Measurements from ENCODE around the gene FARP1.

The FARP1 gene

GRCh38 chr13:98134901-98135300, 8.0 kb upstream of the FARP1 start:
- DNase-seq: no peak

- no peak for DNase-seq
These were observed 1.8 kb upstream of the FARP1 start for GRCh38 chr13:98141091-98141490.

DNA sequence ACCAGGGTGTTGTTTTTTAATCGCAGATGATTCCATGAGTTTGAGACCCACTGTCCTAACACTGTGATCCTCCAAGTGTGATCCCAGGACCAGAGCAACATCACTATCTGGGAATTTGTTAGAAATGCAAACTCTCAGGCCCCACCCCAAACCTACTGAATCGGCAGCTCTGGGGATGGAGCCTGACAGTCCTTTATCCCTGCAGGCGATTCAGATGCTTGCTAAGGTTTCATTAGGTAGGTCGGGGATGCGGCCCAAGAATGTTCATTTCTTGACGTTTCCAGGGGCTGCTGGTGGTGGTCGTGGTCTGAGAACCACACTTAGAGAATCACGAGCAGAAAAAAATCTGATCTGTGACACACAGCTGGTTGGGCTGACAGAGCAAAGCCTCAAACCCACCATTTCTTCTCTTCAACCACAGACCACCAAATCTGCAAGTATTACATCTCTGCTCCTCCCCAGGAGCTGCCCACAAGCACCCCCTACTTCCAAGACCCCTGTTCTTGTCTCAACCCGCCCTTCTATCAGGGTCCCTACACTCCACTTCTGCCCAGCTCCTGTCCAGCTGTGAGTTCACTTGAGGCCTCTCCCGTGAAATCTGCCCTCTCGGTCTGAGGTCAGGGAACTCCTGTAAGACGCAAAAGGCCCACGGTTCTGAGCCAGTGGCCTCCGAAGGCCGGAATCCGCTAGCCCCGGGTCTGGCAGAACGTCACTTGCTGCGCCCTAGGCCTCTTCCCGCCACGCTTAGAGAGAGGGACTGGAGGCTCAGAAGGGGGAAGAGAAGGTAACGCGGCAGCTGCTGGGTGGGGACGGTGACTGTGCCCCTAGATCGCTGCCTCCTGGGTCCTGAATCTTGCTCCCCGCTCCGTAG, 1.1 kb upstream of the FARP1 start:
- DNase-seq: no peak

DNA sequence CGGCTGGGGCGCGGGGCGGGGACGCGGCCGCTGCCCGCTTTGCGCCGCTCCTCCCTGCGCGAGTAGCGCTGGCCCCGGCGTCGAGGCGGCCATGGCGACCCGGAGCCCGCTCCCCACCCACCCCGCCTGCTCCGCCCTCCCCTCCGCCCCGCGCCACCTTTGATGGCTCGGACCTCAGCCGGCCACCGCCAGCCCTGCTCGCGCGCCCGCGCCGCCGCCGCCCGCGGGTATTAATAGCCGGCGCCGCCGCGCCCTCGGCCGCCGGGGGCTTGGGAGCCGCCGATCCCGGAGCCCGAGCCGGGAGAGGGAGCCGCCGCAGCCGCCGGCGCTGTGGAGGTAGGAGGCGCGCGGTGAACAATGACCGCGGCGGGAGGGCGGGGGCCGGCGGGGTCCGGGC, 261 bp downstream of the FARP1 start:
- no peak for DNase-seq

DNA sequence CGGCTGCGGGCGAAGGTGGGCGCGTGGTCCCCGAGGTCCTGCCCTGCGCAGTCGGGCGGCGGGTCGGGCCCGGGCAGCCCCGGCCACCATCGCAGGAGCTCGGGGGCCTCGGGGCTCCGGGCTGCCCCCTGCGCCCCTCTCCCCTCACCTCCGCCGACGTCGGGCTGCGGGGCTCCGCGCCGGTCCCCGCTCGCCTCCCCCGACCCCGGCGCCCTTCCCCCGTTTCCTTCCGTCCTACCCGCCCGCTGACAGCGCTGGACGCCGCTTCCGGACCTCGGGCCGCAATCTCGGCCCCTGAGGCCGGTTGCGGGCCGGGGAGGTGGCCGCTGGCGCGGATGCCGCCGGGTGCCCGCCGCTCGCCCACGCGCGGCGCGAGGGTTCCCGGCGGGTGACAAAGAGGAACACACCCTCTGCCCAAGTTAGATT, 720 bp downstream of the FARP1 start:
- DNase-seq: no peak

DNA sequence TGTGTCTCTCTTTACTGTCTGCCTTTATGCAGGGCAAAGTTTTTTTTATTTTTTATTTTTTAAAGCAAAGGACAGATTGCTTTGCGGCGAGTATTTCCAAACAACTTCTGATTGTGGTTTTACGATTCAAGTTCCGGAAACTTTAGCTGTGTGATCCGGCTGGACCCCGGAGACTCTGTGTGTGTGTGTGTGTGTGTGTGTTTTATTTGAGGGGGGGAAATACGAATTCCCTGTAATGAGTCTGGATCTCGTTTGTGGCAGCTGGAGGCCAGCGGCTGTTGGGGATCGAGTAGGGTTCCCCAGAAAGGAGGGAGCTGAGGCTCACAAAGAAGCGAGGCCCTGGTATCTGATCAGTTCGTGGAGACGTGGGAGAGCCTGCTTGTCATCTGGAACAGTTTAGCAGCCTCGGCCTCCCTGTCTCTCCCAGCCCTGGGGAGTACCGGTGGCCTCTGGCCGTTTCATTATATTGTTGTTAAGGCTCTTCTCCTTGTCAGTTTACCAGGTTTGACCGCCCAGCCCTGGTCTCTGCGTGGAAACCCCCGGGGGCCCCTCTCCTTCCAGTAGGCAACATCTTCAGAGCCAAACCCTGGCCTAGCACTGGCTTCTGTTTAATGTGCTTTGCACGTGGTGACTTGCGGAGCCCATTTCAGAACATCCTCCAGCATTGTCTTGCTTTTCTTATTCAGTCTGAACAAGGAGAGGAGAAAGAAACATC, 1.3 kb downstream of the FARP1 start:
- DNase-seq: no peak

- no peak for DNase-seq
These were observed 2.0 kb downstream of the FARP1 start for GRCh38 chr13:98144801-98145350.

DNA sequence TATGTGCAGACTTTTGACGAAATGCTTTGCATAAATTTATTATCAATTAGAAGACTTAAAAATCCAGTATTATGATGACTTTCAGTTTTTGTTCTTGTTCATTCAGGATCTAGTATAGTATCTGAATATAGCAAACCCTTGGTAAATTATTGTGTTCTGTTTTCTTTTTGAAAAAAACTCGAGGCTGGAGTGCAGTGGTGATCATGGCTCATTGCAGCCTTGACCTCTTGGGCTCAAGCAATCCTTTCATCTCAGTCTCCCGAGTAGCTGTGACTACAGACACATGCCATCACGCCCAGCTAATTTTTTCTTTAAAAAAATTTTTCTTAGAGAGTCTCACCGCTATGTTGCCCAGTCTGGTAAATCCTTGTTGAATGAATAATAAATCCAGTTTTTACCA, 4.6 kb downstream of the FARP1 start:
- no peak for DNase-seq

- no peak for DNase-seq
These were observed 8.1 kb downstream of the FARP1 start for GRCh38 chr13:98150832-98151479.

GRCh38 chr13:98155475-98156109, 12.7 kb downstream of the FARP1 start:
- DNase-seq: no peak

DNA sequence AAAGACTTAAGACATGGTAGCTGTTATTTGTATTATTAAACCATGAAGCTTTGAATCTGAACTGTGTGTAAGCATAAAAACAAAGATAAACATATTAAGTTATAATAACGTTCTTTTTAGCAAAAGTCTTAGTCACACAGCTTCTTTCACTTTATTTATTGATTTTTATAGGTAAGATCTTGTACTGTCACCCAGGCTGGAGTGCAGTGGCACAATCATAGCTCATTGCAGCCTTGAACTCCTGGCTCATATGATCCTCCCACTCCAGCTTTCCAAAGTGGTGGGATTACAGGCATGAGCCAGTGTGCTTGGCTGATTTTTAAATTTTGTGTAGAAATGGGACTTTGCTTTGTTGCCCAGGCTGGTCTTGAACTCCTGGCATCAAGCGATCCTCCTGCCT, 13.4 kb downstream of the FARP1 start:
- no peak for DNase-seq

DNA sequence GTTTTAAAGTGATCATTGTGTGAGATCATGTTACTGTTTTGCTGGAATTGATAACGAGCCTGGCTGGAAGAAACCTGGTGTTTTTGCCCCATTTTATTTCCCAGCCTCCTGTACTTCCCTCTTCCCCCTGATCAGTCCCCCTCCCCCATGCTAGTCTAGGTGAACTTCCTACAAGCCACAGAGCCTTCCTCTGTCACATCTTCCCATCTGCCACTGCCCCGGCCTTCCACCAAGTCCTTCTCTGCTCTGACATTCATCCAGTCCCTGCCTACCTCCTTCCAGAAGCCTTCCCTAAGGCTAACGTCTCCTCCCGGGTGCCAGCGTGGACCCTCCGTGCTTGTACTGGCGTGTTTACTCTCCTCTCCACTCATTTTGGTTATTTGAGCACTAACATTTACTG, 14.3 kb downstream of the FARP1 start:
- no peak for DNase-seq

DNA sequence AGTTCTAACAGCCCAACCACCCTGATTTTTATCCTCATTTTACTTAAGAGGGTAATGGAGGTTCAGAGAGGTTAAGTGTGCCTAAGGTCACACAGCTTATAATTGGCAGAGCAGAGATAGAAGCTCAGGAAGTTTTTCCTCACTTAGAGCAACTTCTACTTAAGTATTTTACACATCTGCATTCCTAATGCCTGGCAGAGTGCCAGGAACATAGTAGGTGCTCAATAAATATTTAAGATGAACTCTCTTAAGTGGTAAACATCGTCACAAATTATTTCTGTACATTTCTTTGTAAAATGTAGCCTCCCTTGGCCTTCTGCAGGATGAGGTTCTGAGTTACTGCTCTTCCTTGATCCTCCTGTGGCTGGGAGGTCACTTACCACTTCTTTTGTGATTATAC, 14.7 kb downstream of the FARP1 start:
- DNase-seq: no peak

GRCh38 chr13:98158172-98158899, 15.4 kb downstream of the FARP1 start:
- no peak for DNase-seq

GRCh38 chr13:98162935-98163334, 20.0 kb downstream of the FARP1 start:
- no peak for DNase-seq

- no peak for DNase-seq
These were observed 26.4 kb downstream of the FARP1 start for GRCh38 chr13:98169331-98169730.

GRCh38 chr13:98171900-98172589, 29.2 kb downstream of the FARP1 start:
- no peak for DNase-seq

DNA sequence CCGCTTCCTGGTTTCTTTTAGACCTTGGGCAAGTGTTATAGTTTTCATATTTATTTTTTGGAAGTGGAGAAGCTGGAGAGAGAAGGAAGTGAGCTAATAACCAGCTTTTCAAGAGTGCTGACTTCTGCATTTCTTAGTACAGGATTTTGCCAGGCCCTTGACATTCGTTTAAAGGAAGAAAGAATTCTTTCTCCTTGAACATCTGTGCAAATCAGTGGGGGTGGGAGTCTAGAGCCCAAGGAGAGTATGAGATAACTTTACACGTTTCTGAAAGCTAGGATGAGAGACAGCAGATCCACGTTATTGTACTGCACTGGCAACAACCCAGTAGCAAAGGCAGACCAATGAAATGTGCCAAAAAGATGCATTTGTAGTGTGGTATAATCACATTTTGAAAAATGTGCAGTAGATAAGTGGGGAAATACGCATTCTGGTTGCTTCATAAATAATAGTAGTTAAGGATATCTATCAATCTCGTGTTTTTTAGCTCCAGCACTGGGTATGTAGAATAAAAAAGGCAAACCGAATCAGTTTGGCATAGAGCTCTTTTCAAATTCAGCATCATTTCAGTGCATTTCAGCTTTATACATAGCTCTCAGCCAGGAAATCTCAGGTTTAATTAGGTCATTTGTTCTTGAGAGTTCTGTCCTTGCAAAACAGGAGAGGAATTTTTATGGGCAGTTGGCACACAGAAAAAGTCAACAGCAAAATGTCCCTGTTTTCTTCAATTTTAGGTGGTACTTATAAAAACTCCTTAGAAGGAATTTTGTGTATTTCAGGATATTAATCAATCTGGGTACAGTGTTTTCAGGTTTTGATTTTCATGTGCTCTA, 29.9 kb downstream of the FARP1 start:
- DNase-seq: no peak

DNA sequence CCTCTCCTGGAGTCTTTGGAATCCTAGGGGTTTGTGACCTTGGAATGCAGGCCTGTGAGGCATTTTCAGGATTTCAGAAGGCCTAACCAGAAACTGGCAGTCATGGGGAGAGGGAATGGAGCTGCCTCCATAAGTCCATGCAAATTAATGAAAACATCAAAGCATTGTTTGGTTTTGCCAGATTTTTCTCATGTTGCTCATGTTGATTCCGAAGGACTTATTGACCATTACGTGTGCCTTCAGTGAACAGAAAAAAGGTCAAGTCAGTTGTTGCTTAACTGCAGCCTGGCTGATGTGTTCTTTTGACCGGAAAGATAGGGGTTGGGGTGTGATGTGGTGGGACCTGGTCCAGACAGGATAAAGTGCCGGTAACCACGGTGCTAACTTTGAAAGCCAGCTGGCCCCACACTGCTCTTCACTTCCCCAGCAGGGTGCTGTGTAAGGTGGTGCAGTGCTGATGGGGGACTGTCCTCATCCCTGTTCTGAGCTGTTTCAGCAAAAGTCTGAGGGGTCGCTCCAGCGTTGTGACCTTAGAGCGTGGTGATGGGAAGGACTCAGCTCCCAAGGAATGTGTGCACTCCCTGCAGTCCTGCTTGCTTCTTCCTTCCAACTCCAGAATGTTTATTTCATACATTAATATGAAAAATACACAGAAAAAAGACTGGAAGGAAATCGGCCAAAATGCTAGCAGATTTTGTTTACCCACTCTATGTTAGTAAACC, 30.7 kb downstream of the FARP1 start:
- no peak for DNase-seq

GRCh38 chr13:98174307-98174706, 31.4 kb downstream of the FARP1 start:
- no peak for DNase-seq
